Lower lobe of right lung (tissue), 2 donors: ENCODE data around the gene CD83. TPM values are rescaled to one million over a fixed set of nuclear protein-coding genes. Genes with fewer than 3 reads are reported as not detected.

Source experiments
- ATAC-seq, 2 donors: fragments of 200-7000 bp; cut with Tn5 transposase; one replicate each; pipeline ENCODE4 v1.9.1; 2020 to 2022; ENCODE audit warnings: mild to moderate bottlenecking in 2 of 2, moderate library complexity in 2 of 2
- DNase-seq: peaks from one replicate; pipeline ENCODE4 v3.0.0-alpha.2; 2020
- H3K27ac ChIP-seq: fragments of 200-600 bp; one replicate; pipeline ENCODE4 v1.8.0; 2022
- H3K27me3 ChIP-seq: fragments of 200-600 bp; one replicate; pipeline ENCODE4 v1.8.0; 2022; ENCODE audit warnings: low read depth
- H3K36me3 ChIP-seq: fragments of 200-600 bp; one replicate; pipeline ENCODE4 v1.8.0; 2022; ENCODE audit warnings: mild to moderate bottlenecking
- H3K4me1 ChIP-seq: fragments of 200-600 bp; one replicate; pipeline ENCODE4 v1.8.0; 2022
- H3K4me3 ChIP-seq: fragments of 200-600 bp; one replicate; pipeline ENCODE4 v1.8.0; 2022; ENCODE audit warnings: mild to moderate bottlenecking
- H3K9me3 ChIP-seq: fragments of 200-600 bp; one replicate; pipeline ENCODE4 v1.8.0; 2022
- intact Hi-C: fragments of 100-400 bp; cut with DNase I; formaldehyde crosslinking; loops from one replicate; pipeline ENCODE4 v1.11.0; 2022
- total RNA-seq: library from RNA; stranded (reverse); fragmentation: NEBNext Ultra II Directional; extraction: Animal tissue kit (Norgen Biotek cat#: 25700); gene quantifications from one replicate; pipeline ENCODE4 v1.2.1, GENCODE V29; 2021
- TF ChIP-seq, protein P1 (sequence below): fragments of 200-600 bp; IDR thresholded peaks from one replicate; pipeline ENCODE4 v1.8.0; 2022; ENCODE audit warnings: antibody characterized with exemption, mild to moderate bottlenecking
- donor health status: DM: no; HTN: yes; CAD: no; lungs with severe emphysema.

The CD83 gene
- total RNA-seq, 1 donor from 2014 or later, result 25.0 TPM

- Histone ChIP-seq H3K4me1 (no peaks in the 10 kb centered on the region), H3K4me3 (no peak overlapping the region), H3K9me3 (no peaks in the 10 kb centered on the region), H3K27ac (no peak overlapping the region), H3K27me3 (no peaks in the 10 kb centered on the region), H3K36me3 (no peaks in the 10 kb centered on the region)
- TF ChIP-seq, protein P1, sequence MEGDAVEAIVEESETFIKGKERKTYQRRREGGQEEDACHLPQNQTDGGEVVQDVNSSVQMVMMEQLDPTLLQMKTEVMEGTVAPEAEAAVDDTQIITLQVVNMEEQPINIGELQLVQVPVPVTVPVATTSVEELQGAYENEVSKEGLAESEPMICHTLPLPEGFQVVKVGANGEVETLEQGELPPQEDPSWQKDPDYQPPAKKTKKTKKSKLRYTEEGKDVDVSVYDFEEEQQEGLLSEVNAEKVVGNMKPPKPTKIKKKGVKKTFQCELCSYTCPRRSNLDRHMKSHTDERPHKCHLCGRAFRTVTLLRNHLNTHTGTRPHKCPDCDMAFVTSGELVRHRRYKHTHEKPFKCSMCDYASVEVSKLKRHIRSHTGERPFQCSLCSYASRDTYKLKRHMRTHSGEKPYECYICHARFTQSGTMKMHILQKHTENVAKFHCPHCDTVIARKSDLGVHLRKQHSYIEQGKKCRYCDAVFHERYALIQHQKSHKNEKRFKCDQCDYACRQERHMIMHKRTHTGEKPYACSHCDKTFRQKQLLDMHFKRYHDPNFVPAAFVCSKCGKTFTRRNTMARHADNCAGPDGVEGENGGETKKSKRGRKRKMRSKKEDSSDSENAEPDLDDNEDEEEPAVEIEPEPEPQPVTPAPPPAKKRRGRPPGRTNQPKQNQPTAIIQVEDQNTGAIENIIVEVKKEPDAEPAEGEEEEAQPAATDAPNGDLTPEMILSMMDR, result no peak
- no peak for ATAC-seq
- DNase-seq, result no peak
- intact Hi-C loops, result no loop called here
Observed at GRCh38 chr6:14081126-14081525, 36.4 kb upstream of the CD83 start.

DNA sequence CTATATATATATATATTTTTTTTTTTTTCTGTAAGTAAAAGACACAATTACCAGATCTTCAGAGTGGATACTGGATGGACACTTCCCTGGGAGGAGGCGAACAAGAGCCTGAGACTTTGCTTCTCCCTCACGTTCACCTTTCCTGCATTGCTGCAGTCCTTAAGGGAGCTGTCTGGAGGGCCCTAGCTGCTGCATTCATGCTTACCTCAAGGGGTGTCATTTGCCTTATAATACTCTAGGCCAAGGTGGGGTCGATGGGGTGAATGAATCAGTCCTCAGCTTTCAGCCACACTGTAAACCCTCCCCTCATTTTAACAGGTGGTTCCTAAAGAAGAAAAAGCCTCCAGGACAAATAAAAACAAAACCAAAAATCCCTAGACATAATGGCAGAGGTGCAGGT is 34.8 kb upstream of the CD83 start:
- DNase-seq, result no peak
- no peaks in the 10 kb centered on the region for H3K27me3 ChIP-seq
- TF ChIP-seq, protein P1, result no peak
- no peaks in the 10 kb centered on the region for H3K4me1 ChIP-seq
- intact Hi-C loops, result no loop called here
- no peaks in the 10 kb centered on the region for H3K9me3 ChIP-seq
- H3K36me3 ChIP-seq, result no peaks in the 10 kb centered on the region
- no peak overlapping the region for H3K4me3 ChIP-seq
- no peak overlapping the region for H3K27ac ChIP-seq
- no peak for ATAC-seq

GRCh38 chr6:14083262-14083661 is 34.3 kb upstream of the CD83 start:
- H3K9me3 ChIP-seq, result no peaks in the 10 kb centered on the region
- H3K27me3 ChIP-seq, result no peaks in the 10 kb centered on the region
- intact Hi-C loops, result no loop called here
- no peaks in the 10 kb centered on the region for H3K4me1 ChIP-seq
- H3K4me3 ChIP-seq, result no peak overlapping the region
- DNase-seq, result no peak
- no peak for ATAC-seq
- TF ChIP-seq, protein P1, result no peak
- no peaks in the 10 kb centered on the region for H3K36me3 ChIP-seq
- no peak overlapping the region for H3K27ac ChIP-seq

DNA sequence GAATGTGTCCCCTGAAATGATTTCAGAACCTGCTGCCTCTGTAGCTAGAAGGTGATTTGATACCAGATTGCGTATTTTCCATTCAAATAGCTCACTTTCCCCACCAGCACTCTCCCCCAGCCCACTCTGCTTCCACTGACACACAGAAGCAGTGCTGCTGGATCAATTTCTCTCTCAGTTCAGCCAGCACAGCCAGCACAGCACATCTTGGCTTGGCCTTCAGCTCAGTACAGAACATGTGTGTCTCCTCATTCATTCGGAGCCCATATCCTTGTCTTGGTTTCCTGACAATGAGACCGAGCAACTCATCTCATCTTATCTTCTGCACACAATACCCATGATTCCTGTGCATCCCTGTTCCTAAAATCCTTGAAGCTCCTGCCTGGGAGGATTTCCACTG is 33.8 kb upstream of the CD83 start:
- Histone ChIP-seq H3K27ac (no peak overlapping the region), H3K9me3 (no peaks in the 10 kb centered on the region), H3K27me3 (no peaks in the 10 kb centered on the region), H3K4me3 (no peak overlapping the region), H3K4me1 (no peaks in the 10 kb centered on the region), H3K36me3 (no peaks in the 10 kb centered on the region)
- no peak for ATAC-seq
- TF ChIP-seq, protein P1, result no peak
- no peak for DNase-seq
- intact Hi-C loops, result no loop called here

DNA sequence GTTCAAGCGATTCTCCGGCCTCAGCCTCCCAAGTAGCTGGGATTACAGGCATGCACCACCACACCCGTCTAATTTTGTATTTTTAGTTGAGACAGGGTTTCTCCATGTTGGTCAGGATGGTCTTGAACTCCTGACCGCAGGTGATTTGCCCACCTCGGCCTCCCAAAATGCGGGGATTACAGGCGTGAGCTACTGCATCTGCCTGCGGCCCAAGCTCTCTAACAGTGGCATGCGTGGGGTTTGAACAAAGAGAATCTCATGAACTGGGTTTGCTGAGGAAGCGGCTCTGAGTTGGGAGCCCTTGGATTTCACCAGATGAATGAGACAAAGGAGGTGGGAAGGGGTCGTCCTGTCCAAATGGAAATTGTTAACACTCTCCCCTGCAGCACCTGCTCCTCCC is 33.2 kb upstream of the CD83 start:
- Histone ChIP-seq H3K4me1 (no peaks in the 10 kb centered on the region), H3K27me3 (no peaks in the 10 kb centered on the region), H3K4me3 (no peak overlapping the region), H3K27ac (no peak overlapping the region), H3K9me3 (no peaks in the 10 kb centered on the region), H3K36me3 (no peaks in the 10 kb centered on the region)
- intact Hi-C loops, result no loop called here
- ATAC-seq (no peak), DNase-seq (no peak)
- TF ChIP-seq, protein P1, result no peak

DNA sequence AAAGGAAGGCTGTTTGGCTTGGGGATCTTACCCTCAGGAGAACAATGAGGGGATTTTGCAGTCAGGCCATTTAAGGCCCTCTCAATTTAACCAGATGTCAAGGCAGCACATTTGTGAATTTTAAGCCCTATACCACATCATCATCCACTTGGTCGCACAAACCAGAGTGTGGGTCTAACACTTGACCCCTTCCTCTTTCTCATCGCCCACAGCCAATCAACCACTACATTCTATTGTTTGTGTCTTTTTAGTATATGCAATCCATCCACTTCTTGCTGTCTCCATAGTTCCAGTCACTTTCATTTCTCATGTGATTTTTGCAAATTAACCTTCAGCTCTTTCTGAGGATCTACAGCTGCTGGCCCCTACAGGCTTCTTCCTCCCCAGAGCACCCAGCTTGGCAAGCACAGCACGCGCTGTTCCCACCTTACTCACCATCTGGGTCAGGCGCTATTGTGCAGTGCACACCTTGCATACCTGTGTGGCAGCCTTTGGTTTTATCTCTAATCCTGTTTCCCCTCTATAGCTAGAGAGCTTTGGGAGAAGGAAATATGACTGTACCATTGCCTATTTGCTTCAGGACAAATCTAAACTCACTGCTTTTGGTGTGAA is 32.3 kb upstream of the CD83 start:
- ATAC-seq, result no peak
- Histone ChIP-seq H3K27me3 (no peaks in the 10 kb centered on the region), H3K36me3 (no peaks in the 10 kb centered on the region), H3K9me3 (no peaks in the 10 kb centered on the region), H3K27ac (no peak overlapping the region), H3K4me3 (no peak overlapping the region), H3K4me1 (no peaks in the 10 kb centered on the region)
- intact Hi-C loops, result no loop called here
- DNase-seq, result no peak
- TF ChIP-seq, protein P1, result no peak
